ENCODE results near the gene SEL1L2.

Gene SEL1L2

DNA sequence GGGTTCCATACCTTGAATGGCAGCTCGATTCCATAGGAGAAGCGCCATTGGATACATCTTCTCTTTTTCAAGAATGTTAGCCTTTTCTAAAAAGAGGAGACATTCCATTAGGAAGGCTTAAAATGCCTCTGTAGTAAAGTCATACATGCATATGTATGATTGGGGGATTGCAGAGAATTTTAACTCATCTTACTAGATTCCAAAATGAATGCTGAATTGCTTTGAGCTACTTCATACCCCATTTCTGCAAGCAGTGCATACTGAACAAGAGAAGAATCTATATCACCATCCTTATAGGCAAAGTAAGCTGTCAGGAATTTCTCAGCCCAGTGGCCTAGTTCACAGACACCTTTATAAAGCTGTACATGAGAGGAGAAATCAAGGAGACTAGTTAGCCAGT, 125.3 kb downstream of the SEL1L2 start:
- no peaks in the 10 kb centered on the region for H3K9me3 ChIP-seq (ENCODE audit: control insufficient read depth, low read length)
- H3K4me1 ChIP-seq (ENCODE audit: control insufficient read depth, insufficient read depth, low read length): peaks cover 53% of the 10 kb centered on the region
- H3K27me3 ChIP-seq (replicated peaks; ENCODE audit: control insufficient read depth, insufficient read depth, low read length): no peaks in the 10 kb centered on the region
- peak; percentile 4 for DNase-seq (ENCODE audit: low read depth)
- no peak overlapping the region for H3K4me3 ChIP-seq (ENCODE audit: low read length)
- H3K9ac ChIP-seq (ENCODE audit: low read length): no peak overlapping the region
- H3K36me3 ChIP-seq (ENCODE audit: control insufficient read depth, insufficient read depth, low read length, severe bottlenecking): no peaks in the 10 kb centered on the region

DNA sequence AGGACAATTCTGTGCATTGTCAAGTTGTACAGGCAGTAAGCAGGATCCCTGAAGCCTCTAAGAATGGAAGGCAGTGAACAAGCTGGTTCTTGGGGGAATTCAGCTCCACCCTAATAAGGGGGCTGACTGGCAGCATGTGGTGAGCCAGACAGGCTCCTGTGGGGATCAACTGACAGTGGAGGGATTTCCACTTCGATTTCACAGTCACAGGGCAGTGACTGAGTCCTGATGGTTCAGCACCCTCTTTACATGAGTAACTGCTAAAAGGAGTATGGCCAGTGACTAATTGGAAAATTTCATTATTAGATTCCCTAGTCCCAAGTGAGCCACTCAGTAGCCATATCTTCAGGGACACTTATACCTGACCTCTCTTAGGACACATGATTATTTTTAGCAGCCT, 127.2 kb downstream of the SEL1L2 start:
- Histone ChIP-seq H3K36me3 (ENCODE audit: control insufficient read depth, insufficient read depth, low read length, severe bottlenecking) (no peaks in the 10 kb centered on the region), H3K9me3 (ENCODE audit: control insufficient read depth, low read length) (no peaks in the 10 kb centered on the region), H3K9ac (ENCODE audit: low read length) (no peak overlapping the region), H3K27me3 (replicated peaks; ENCODE audit: control insufficient read depth, insufficient read depth, low read length) (no peaks in the 10 kb centered on the region), H3K4me3 (ENCODE audit: low read length) (no peak overlapping the region), H3K4me1 (ENCODE audit: control insufficient read depth, insufficient read depth, low read length) (peaks cover 34% of the 10 kb centered on the region)
- DNase-seq (ENCODE audit: low read depth): no peak

DNA sequence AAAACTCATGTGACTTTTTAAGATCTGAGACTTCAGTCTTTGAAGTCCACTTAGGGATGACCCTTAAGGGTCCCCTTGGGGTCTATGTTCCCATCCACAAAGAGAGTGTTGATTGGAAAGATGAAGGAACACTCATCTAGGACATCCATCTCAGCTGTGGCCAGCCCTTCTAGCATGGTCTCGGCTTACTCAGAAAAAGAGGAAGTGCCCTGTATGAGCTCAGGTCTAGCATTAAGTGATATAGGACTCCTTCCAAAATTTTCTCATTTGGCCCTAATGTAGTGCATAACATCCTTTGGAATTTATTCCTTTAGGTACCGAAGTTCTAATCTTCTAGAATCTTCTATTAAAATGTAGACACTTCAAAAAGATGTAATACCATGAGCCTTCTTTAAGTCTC, 128.2 kb downstream of the SEL1L2 start:
- Histone ChIP-seq H3K4me1 (ENCODE audit: control insufficient read depth, insufficient read depth, low read length) (peaks cover 28% of the 10 kb centered on the region), H3K4me3 (ENCODE audit: low read length) (no peak overlapping the region), H3K9ac (ENCODE audit: low read length) (no peak overlapping the region), H3K27me3 (replicated peaks; ENCODE audit: control insufficient read depth, insufficient read depth, low read length) (no peaks in the 10 kb centered on the region), H3K36me3 (ENCODE audit: control insufficient read depth, insufficient read depth, low read length, severe bottlenecking) (no peaks in the 10 kb centered on the region), H3K9me3 (ENCODE audit: control insufficient read depth, low read length) (no peaks in the 10 kb centered on the region)
- no peak for DNase-seq (ENCODE audit: low read depth)

DNA sequence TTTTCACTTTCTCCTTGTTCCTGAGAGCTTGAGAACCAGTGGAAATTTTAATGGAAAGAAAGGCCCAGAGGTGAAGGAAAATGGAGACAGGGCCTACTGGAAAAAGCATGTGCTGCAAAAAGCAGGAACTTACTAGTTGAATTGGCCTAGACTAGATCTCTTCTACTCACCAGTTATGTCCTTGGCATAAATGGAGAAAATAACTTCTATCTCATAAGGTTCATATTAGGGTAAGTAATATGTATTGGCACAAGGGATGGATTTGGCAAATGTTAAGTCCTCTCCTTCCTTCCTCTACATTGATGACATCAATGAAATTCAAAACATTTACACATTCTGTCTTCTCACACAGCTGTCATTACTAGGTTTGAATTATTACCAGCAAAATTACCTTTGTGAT, 131.5 kb downstream of the SEL1L2 start:
- DNase-seq (ENCODE audit: low read depth): no peak
- peaks cover 4% of the 10 kb centered on the region for H3K27me3 ChIP-seq (replicated peaks; ENCODE audit: control insufficient read depth, insufficient read depth, low read length)
- H3K9me3 ChIP-seq (ENCODE audit: control insufficient read depth, low read length): no peaks in the 10 kb centered on the region
- H3K4me1 ChIP-seq (ENCODE audit: control insufficient read depth, insufficient read depth, low read length): peaks cover 9% of the 10 kb centered on the region
- no peaks in the 10 kb centered on the region for H3K36me3 ChIP-seq (ENCODE audit: control insufficient read depth, insufficient read depth, low read length, severe bottlenecking)
- H3K4me3 ChIP-seq (ENCODE audit: low read length): no peak overlapping the region
- no peak overlapping the region for H3K9ac ChIP-seq (ENCODE audit: low read length)

DNA sequence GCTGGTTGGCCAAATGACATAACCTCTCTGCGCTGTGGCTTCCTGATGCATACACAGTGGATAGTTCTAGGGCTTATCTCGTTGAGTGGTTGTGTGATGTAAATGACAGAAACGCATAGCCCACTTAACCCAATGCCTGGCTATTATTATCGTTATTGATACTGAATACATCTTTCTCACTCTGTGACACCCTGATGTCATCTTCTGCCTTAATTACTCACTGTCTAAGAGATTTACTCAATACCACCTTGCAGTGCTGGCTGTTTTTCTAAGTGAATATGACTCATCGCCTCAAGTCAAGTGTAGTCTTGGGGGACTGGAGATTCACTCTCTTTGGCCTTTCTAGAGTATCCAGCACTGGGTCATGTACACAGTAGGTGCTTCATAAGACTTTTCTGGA, 132.0 kb downstream of the SEL1L2 start:
- no peak for DNase-seq (ENCODE audit: low read depth)
- H3K9me3 ChIP-seq (ENCODE audit: control insufficient read depth, low read length): no peaks in the 10 kb centered on the region
- H3K9ac ChIP-seq (ENCODE audit: low read length): no peak overlapping the region
- peaks cover 4% of the 10 kb centered on the region for H3K27me3 ChIP-seq (replicated peaks; ENCODE audit: control insufficient read depth, insufficient read depth, low read length)
- H3K4me3 ChIP-seq (ENCODE audit: low read length): no peak overlapping the region
- H3K4me1 ChIP-seq (ENCODE audit: control insufficient read depth, insufficient read depth, low read length): peaks cover 6% of the 10 kb centered on the region
- no peaks in the 10 kb centered on the region for H3K36me3 ChIP-seq (ENCODE audit: control insufficient read depth, insufficient read depth, low read length, severe bottlenecking)

DNA sequence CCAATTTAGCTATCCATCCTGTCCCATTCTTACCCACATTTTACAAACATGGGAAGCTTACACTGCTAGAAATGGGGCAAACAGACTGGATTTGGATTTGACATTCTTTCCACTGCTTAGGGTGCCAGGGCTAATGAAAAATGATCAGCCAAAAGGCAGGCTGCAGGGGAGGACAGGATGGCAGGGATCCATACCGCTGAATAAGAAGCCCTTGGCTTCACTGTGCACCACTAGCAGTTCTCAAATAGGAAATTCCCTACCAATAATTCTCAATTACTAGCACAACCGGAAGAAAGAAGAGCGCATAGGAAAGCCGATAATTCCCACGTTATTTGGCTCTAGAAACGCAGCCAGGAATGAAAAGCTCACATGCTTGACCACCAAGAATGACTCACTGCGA, 132.5 kb downstream of the SEL1L2 start:
- no peaks in the 10 kb centered on the region for H3K36me3 ChIP-seq (ENCODE audit: control insufficient read depth, insufficient read depth, low read length, severe bottlenecking)
- H3K27me3 ChIP-seq (replicated peaks; ENCODE audit: control insufficient read depth, insufficient read depth, low read length): peaks cover 4% of the 10 kb centered on the region
- no peak for DNase-seq (ENCODE audit: low read depth)
- H3K4me3 ChIP-seq (ENCODE audit: low read length): no peak overlapping the region
- no peaks in the 10 kb centered on the region for H3K9me3 ChIP-seq (ENCODE audit: control insufficient read depth, low read length)
- H3K9ac ChIP-seq (ENCODE audit: low read length): no peak overlapping the region
- peaks cover under 1% of the 10 kb centered on the region for H3K4me1 ChIP-seq (ENCODE audit: control insufficient read depth, insufficient read depth, low read length)

DNA sequence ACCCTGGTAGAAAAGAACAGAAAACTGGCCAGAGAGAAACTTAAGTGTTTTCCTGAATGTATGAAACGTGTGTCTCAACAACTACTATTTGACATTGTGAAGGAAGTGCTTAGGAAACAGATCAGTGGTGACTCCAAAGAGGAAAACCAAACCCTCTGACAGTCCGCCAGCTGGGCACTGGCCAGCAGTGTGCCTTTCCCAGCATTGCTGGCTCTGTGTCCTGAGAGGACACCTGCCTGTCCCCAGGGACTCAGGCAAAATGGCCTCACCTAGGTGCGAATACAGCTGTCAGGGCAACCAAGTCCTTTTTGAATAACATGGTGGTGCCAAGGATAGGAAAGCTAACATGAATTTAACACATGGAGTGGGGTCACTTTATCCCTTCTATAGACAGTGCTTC, 133.1 kb downstream of the SEL1L2 start:
- H3K27me3 ChIP-seq (replicated peaks; ENCODE audit: control insufficient read depth, insufficient read depth, low read length): peaks cover 4% of the 10 kb centered on the region
- H3K4me3 ChIP-seq (ENCODE audit: low read length): no peak overlapping the region
- H3K4me1 ChIP-seq (ENCODE audit: control insufficient read depth, insufficient read depth, low read length): no peaks in the 10 kb centered on the region
- no peak overlapping the region for H3K9ac ChIP-seq (ENCODE audit: low read length)
- no peaks in the 10 kb centered on the region for H3K9me3 ChIP-seq (ENCODE audit: control insufficient read depth, low read length)
- H3K36me3 ChIP-seq (ENCODE audit: control insufficient read depth, insufficient read depth, low read length, severe bottlenecking): no peaks in the 10 kb centered on the region
- DNase-seq (ENCODE audit: low read depth): no peak

DNA sequence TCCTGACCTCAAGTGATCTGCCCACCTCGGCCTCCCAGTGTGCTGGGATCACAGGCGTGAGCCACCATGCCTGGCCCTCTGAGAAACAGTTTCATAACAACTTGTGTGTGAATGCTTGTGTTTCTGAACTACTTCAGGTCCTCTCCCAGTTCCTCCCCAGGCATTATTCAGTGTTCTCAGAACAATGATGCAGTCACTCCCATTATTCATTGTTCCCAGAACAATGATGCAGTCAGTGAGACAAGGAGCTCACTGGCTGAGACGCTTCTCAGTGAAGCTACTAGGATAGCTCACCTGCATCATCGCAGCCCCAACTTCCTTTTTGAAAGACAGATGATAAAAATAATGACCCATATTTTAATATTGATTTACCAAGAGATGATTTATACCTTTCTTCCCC, 134.1 kb downstream of the SEL1L2 start:
- Histone ChIP-seq H3K9me3 (ENCODE audit: control insufficient read depth, low read length) (no peaks in the 10 kb centered on the region), H3K9ac (ENCODE audit: low read length) (no peak overlapping the region), H3K27me3 (replicated peaks; ENCODE audit: control insufficient read depth, insufficient read depth, low read length) (peaks cover 4% of the 10 kb centered on the region), H3K4me1 (ENCODE audit: control insufficient read depth, insufficient read depth, low read length) (peaks cover 6% of the 10 kb centered on the region), H3K4me3 (ENCODE audit: low read length) (no peak overlapping the region), H3K36me3 (ENCODE audit: control insufficient read depth, insufficient read depth, low read length, severe bottlenecking) (no peaks in the 10 kb centered on the region)
- no peak for DNase-seq (ENCODE audit: low read depth)

DNA sequence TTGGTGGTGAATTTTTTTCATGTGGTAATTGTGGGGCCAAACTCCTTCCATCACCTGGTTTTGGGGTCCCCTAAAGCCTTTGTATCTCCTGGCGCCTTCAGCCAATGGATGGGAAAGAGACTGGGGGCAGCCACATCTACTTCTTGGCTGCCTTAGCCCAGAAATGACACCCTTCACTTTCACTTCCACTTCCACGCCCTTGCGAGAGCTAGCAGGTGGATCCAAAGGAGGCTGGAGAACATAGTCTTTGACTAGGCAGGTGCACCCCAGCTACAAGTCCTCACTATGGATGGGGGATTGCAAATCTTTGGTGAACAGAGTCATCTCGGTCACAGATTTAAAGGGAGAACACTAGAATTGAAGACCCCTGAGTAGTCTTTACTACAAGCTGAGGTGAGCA, 134.8 kb downstream of the SEL1L2 start:
- H3K36me3 ChIP-seq (ENCODE audit: control insufficient read depth, insufficient read depth, low read length, severe bottlenecking): no peaks in the 10 kb centered on the region
- no peak for DNase-seq (ENCODE audit: low read depth)
- peaks cover 4% of the 10 kb centered on the region for H3K27me3 ChIP-seq (replicated peaks; ENCODE audit: control insufficient read depth, insufficient read depth, low read length)
- H3K4me1 ChIP-seq (ENCODE audit: control insufficient read depth, insufficient read depth, low read length): peaks cover 6% of the 10 kb centered on the region
- no peaks in the 10 kb centered on the region for H3K9me3 ChIP-seq (ENCODE audit: control insufficient read depth, low read length)
- no peak overlapping the region for H3K9ac ChIP-seq (ENCODE audit: low read length)
- no peak overlapping the region for H3K4me3 ChIP-seq (ENCODE audit: low read length)

DNA sequence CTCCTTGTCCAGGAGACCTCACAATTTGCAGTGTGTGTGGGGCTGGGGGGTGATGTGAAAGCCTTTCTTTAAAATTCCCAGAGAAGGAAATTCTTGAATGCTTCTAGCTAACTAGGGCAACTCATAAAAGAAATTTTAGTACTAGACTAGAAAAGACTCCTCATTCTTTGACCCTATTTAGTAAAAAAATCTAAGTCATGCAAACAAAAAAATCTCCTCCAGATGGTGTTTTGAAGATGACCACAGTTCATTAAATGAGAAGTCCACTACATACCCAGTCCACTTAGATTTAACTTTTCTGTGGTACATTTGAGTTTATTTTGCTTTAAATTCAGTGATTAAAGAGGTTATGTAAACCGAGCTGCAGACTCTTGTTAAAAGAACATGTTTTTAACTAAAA, 138.1 kb downstream of the SEL1L2 start:
- Histone ChIP-seq H3K4me3 (ENCODE audit: low read length) (no peak overlapping the region), H3K9ac (ENCODE audit: low read length) (no peak overlapping the region), H3K36me3 (ENCODE audit: control insufficient read depth, insufficient read depth, low read length, severe bottlenecking) (no peaks in the 10 kb centered on the region), H3K27me3 (replicated peaks; ENCODE audit: control insufficient read depth, insufficient read depth, low read length) (peaks cover 4% of the 10 kb centered on the region), H3K4me1 (ENCODE audit: control insufficient read depth, insufficient read depth, low read length) (peaks cover 6% of the 10 kb centered on the region), H3K9me3 (ENCODE audit: control insufficient read depth, low read length) (no peaks in the 10 kb centered on the region)
- DNase-seq (ENCODE audit: low read depth): peak; percentile 48

DNA sequence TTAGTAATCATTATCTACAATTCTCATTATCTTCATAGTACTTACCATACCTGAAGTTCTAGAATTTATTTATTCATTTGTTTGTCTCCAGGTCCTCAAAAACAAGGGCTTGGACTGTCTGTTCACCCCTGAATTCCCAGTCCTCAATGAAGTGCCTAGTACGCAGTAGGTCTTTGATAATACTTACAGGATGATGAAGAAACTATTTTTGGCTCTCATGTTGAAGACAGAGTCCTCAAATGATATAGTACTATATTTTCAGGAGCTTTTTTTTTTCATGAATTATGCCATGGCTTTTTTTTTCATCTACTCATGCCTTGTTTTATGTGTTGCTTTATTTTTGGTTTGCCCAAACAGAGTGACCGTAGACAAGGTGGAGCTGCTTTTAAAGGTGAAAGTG, 139.1 kb downstream of the SEL1L2 start:
- Histone ChIP-seq H3K27me3 (replicated peaks; ENCODE audit: control insufficient read depth, insufficient read depth, low read length) (peaks cover 8% of the 10 kb centered on the region), H3K36me3 (ENCODE audit: control insufficient read depth, insufficient read depth, low read length, severe bottlenecking) (no peaks in the 10 kb centered on the region), H3K4me3 (ENCODE audit: low read length) (no peak overlapping the region), H3K4me1 (ENCODE audit: control insufficient read depth, insufficient read depth, low read length) (peaks cover 6% of the 10 kb centered on the region), H3K9me3 (ENCODE audit: control insufficient read depth, low read length) (no peaks in the 10 kb centered on the region), H3K9ac (ENCODE audit: low read length) (no peak overlapping the region)
- no peak for DNase-seq (ENCODE audit: low read depth)

DNA sequence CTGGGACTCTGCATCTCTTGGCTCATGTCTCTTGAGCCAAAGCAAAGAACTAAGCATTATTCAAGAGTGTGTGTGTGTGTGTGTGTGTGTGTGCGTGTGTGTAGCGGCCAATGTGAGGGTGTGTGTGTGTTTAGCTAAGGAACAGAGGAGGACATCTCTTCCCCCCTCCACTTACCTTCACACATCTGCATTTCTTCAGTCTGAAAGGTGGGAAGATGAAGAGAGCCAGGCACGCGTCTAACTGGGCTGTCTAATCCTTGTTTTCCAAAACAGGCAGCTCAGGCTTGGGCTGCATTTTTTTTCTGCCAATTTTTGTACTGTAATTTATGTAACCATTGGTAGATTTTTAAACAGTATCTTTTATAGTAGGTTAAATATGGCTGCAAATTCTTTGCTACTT, 146.1 kb downstream of the SEL1L2 start:
- Histone ChIP-seq H3K27me3 (replicated peaks; ENCODE audit: control insufficient read depth, insufficient read depth, low read length) (peaks cover 12% of the 10 kb centered on the region), H3K4me3 (ENCODE audit: low read length) (no peak overlapping the region), H3K9ac (ENCODE audit: low read length) (no peak overlapping the region), H3K36me3 (ENCODE audit: control insufficient read depth, insufficient read depth, low read length, severe bottlenecking) (no peaks in the 10 kb centered on the region), H3K9me3 (ENCODE audit: control insufficient read depth, low read length) (no peaks in the 10 kb centered on the region), H3K4me1 (ENCODE audit: control insufficient read depth, insufficient read depth, low read length) (peaks cover 6% of the 10 kb centered on the region)
- no peak for DNase-seq (ENCODE audit: low read depth)

Data from adipocyte (in vitro differentiated cells).